Activated CD8-positive, alpha-beta memory T cell treated with anti-CD3 and anti-CD28 coated beads, Interleukin-2, amount 50 U/mL, for 48 hours (primary cell): ENCODE data around the gene WDR18.
"Not testable (repeated sequence)": the region's sequence is repeated elsewhere in the genome, so short reads cannot be mapped to it uniquely, and the experiment has no call there.

ENCODE experiments used
- DNase-seq: peaks from one replicate; pipeline ENCODE4 v3.0.0-alpha.2; 2020

Gene WDR18

DNA sequence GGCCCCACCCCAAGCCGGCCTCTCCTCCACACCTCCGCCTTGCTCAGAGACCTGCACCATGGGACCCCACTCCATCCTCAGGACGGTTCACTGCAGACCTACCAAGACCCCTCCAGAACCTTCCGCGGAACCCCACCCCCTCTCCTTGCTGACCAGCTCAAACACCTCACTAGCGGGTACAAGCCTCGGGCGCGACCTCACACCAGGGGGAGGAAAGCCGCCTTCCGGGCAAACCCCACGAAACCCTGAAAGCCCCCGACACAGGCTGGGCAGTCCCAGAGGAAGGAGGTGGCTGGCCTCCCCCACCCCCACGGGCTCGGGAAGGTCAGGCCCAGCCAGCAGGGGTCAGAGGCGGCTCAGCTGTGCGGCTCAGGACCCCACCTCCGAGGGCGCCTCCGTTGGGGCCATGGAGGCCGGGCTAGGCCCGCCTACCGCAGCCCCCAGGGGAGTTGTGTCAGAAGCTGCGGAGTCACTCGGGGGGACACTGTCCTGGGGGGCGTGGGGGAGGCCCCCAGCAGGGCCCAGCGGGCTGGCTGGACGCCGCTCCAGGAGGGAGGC, 25.9 kb downstream of the WDR18 start:
- DNase-seq = no peak

DNA sequence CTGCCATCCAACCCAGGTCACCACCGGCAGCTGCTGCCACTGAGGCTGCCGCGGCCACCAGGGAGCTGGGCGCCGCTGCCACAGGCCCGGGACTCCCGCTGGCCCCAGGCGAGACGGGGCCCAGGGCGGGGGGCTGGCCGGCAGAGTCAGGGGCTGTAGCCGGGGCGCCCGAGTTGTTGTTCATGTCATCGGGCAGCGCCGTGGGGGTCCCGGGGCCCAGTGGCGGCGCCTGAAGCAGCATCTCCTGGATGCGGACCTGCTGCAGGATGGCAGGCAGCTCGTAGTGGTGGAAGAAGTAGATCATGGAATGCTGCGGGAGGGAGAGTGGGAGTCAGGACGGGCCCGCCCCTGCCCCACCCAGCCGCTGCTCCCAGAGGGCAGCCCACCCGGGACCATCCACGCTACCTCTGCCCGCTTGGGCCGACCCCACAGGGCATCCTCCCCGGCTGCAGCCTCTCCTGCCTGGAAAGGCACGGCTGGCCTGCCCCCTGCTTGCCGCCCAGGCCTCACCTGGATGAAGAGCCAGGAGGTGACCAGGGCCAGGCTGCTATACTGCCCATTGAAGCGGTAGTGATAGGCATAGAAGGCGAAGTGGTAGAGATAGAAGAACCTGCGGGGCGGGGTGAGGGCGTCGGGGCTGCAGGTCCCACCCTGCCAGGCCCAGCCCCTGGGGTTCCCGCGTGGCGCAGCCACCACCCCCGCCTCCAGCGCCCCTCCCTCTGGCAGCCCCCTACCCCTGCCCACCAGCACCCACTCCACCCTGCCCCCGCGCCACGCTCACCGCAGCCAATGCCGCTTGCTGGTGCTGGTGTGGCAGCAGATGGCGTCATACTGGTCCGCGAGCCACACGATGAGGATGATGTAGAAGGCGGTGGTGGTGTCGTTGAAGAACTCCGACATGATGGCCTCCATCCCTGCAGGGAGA, 26.7 kb downstream of the WDR18 start:
- no peak for DNase-seq

DNA sequence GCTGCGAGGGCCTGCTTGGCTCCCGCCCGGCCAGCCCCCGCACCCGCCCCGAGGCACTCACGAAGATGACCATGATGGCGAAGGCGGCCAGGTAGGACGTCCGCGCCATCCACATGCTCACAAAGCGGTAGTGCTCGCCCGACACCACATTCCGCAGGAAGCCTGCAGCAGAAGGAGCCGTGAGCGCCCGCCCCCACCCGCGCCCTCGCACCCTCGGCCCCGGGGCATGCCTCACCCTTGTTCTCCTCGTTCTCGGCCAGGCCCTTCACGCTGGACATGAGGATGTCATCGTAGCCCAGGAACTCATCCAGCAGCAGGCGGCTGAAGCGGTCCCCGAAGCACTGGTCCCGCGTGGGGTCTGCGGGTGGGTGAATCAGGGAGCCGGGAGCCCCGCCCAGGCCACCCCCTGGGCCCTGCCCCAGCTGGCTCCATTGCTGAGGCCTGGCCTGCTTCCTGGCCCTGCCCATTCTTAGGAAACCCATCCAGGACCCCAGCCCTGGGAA, 27.7 kb downstream of the WDR18 start:
- DNase-seq = no peak

GRCh38 chr19:1012334-1012733, 28.2 kb downstream of the WDR18 start:
- no peak for DNase-seq

DNA sequence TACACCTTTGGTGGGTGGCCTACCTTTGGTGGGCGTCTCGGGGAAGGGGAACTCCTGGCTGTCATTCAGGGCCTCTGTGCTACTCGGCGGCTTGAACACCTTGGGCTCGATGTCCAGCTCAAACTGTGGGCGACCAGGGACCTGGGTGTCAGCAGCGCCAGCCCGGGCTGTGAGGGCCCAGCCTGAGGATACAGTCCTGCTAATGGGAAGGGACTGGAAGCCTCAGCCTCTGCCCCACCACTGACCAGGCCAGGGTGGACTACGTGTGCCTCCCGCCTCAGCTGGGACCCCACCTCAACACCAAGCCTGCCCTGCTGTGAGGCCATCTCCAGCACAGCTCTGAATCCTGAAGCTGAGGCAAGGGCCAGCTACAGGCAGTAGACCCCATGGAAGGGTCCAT, 29.1 kb downstream of the WDR18 start:
- no peak for DNase-seq

DNA sequence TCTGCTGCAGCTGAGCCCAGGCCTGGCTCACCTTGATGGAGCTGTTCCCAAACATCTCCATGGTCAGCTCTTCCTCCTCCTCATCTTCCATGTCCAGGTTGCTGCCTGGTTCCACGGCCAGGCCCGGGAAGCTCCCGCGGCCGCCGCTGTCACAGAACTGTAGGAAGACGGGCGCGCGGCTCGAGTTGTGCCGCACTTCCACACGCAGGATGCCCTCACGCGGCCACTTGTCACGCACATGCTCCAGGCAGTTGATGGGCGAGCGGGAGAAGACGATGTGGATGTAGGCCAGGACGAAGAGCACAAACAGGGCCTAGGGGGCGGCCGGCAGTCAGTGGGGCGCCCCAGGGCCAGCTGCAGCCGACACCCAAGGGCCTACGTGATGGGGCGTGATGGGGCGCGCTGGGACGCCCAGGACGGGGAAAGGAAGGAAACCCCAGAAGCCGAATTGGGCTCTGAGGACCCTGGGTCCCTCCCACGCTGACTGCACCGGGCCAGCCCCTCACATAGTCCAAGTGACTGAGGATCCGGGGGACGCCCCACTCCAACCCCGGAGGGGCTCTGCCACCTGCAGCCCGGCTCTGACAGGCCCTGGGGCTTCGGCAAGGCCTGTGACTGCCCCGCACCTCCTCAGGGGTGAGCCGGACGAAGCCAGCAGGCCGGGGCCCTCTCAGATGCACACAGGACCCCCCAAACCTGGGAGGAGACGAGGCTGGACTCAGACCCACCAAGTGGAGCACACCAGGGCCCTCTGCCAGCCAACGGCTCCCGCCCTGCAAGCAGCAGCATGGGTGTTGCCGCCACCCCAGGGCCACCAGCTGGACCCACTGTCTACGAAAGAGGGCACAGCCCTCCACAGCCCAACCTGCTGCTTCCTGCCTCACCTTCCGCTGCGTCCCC, 30.3 kb downstream of the WDR18 start:
- no peak for DNase-seq

DNA sequence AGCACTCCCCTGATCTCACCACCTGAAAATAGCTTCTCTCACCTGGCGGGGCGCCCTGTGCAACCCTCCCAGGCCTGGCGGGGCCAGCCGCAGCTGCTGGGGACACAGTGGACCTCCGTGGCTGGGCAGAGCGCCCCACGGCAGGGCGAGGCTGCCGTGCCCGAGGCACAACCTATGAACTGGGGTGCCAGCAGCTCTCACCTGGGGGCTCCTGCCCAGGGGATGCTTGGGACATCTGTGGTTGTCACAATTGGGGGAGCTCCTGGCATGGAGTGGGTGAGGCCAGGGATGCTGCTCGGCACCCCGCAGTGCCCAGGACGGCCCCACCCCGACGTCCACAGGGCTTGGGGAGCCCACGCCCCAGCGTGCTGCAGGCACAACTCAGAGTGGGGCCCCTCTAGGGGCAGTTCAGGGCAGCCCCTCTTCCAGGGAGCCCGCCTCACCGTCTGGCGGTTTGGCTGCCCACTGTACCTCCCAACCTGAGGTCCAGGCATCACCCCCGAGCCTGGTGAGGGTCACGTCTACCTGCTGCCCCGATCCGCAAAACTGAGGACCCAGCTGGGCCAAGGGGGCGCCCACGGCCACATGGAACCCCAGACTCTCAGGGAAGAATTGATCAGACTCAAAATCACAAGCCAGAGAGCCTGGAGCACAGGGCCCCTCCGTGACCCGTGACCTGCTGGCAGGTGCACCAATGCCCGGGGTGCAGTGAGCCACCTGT, 31.1 kb downstream of the WDR18 start:
- DNase-seq = no peak

GRCh38 chr19:1015782-1016646, 31.9 kb downstream of the WDR18 start:
- no peak for DNase-seq

GRCh38 chr19:1016647-1017114, 32.5 kb downstream of the WDR18 start:
- no peak for DNase-seq

DNA sequence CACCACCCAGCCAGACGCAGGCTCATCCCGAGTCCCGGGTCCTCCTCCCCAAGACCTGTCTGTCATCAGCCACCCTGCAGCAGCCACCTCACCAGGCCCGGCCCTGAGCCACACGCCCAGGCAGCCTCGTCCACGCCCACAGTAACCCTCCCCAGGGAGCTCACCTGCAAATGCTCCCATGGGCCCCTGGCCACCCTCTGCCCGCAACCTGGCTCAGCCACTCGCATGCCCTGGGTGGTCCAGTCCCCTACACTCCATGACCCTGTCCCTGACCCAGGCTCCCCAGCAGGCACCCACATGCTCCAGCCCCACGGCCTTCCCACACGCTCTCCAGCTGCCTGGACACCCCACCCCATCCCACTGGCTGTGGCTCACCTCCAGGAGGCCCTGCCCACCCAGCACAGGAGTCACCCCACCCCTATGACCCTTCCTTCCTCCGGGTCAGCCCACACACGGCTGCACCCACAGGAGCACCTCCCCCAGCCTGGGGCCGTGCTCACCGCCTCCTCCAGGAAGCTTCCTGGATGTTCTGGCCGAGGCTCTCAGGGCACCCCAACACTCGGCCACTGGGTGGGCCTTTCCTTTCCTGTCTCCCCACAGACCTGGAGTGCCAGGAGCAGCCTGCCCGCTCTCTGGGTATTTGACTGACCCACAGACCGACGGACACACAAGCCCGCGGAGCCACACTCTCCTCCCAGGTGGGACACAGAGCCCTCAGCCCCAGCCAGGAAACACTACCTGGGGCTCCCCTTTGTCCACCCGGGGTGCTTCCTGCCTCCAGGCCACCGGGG, 33.2 kb downstream of the WDR18 start:
- no peak for DNase-seq

- DNase-seq = no peak
Observed at GRCh38 chr19:1017906-1018305, 33.8 kb downstream of the WDR18 start.

GRCh38 chr19:1018393-1018792, 34.2 kb downstream of the WDR18 start:
- no peak for DNase-seq

GRCh38 chr19:1018932-1019615, 34.9 kb downstream of the WDR18 start:
- DNase-seq = no peak

- no peak for DNase-seq
Observed at GRCh38 chr19:1019616-1019961, 35.4 kb downstream of the WDR18 start.

DNA sequence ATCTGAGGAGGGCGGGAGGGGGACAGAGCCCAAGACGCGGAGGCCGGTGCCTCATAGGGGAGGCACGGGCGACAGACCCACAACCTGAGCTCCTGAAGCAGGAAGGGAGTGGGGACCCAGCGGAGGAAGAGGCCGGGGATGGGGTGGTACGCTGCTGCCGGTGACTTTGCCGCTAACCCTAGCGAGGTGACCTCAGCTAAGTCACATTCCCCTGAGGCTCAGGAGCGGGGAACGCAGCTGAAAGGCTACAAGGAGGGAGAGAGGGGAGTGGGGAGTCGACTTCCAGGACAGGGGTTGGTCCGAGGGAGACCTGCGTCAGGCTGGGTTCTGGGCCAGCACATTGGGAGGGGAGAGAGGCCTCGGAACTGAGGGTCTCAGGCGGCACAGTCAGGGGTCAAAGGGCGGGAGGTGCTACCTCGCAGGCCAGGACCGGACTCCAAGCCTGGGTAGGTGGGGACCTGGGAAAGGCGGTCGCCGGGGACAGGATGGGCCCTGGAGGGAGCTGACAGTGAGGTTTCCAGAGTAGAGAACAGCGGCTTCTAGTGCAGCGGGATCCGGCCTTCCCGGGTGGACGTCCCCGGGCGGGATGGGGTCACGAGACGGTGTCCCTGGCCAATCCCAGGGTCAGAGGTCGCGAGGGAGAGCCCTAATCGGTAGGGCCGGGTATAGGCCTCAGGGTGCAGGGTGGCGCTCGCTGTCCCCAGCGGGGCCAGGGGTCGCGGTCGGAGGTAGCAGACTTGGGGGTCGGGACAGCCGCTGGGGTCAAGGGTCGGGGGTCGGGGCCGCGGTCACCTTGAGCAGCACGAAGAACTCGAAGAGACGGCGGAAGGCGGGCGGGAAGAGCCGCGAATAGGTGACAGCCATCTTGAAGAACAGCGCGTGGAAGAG, 36.1 kb downstream of the WDR18 start:
- DNase-seq = no peak

GRCh38 chr19:1020868-1021425, 36.8 kb downstream of the WDR18 start, which contains the start of gene TMEM259:
TMEM259 (minus strand) TSS chr19:1021123; CDS start chr19:1020996, 127 bp downstream.
- peak; percentile 97 for DNase-seq

GRCh38 chr19:1023883-1024188, 39.7 kb downstream of the WDR18 start:
- not testable (repeated sequence) for DNase-seq

DNA sequence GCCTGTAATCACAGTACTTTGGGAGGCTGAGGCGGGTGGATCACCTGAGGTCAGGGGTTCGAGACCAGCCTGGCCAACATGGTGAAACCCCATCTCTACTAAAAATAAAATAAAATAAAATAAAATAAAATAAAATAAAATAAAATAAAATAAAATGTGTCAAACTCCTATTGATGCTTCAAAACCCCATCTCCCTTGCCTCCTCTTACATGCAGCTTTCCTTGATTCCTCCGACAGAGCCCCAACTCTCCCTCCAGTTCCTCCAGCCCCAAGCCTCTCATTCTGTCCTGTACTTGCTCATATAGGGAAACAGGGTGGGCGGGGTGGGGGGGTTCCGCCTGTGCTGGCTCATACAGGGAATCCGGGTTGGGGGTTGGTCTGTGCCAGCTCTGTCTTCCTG, 40.9 kb downstream of the WDR18 start:
- not testable (repeated sequence) for DNase-seq
